ENCODE measurements around the gene PHLDB3.
"Not testable (repeated sequence)": the region's sequence is repeated elsewhere in the genome, so short reads cannot be mapped to it uniquely, and the experiment has no call there.

PHLDB3 gene

GRCh38 chr19:43526884-43527859 lies 22.6 kb upstream of the PHLDB3 start, which contains the start of gene ETHE1:
TSS of gene ETHE1 (minus strand) at chr19:43527201. CDS start at chr19:43527177, 24 bp downstream.
- DNase-seq, result peak; percentile 57

DNA sequence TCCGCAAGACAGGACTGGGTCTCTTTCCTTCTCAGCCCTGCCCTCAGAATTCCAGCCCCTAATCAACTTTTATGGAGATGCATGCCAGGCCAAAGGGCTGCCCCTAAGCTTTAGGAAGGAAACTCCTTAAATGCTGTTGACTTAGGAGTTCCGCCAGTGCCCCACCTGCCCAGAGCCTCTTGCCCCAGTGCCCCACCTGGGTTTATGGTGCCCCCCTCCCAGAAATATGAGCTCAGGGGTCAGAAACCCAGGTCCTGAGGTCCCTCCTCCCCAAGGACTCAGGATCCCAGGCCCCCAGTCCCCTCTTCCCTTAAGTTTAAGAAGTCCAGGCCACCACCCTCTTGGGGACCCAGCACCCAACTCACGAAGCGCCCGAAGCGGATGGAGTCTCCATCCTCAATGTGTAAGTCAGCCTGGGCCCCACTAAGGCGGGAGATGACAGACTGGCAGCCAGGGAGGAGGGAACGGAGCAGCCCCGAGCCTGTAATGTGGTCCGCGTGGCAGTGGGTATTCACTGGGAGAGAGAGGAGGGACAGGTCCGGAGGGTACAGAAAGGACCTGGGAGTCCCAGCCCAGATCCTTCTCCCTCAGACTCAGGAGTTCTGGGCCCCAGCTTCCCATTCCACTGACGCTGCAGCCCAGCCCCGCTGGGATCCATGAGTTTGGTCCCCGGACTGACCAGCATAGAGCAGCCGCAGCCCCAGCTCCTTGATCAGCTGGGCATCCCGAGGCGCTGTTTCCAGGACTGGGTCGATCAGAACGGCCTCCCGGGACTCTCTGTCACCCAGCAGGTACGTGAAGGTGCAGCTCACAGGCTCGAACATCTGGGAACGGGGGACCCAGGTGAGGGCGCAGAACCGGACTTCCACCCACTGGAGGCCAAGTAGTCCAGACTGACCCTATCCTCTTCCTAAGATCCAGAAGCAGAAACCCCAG lies 21.6 kb upstream of the PHLDB3 start:
- no peak for DNase-seq

GRCh38 chr19:43524922-43525835 lies 20.6 kb upstream of the PHLDB3 start:
- peak; percentile 27 for DNase-seq

- not testable (repeated sequence) for DNase-seq
These were observed 19.1 kb upstream of the PHLDB3 start for GRCh38 chr19:43523696-43524095.

DNA sequence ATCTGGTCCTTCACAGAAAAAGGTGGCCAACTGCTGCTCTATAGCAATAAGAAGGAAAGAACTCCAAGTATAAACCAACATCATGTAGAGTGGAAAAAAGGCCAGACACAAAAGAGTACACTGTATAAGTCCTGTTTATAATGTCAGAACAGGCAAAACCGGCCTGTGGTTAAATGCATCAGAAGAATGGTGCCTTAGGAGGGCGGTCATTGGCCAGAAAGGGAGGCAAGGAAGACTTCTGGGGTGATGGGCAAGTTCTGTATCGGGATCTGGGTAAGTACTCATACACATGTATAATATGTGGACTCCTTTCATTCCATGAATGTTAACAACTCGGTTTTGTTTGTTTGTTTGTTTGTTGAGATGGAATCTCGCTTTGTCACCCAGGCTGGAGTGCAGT lies 18.4 kb upstream of the PHLDB3 start:
- DNase-seq, result no peak

DNA sequence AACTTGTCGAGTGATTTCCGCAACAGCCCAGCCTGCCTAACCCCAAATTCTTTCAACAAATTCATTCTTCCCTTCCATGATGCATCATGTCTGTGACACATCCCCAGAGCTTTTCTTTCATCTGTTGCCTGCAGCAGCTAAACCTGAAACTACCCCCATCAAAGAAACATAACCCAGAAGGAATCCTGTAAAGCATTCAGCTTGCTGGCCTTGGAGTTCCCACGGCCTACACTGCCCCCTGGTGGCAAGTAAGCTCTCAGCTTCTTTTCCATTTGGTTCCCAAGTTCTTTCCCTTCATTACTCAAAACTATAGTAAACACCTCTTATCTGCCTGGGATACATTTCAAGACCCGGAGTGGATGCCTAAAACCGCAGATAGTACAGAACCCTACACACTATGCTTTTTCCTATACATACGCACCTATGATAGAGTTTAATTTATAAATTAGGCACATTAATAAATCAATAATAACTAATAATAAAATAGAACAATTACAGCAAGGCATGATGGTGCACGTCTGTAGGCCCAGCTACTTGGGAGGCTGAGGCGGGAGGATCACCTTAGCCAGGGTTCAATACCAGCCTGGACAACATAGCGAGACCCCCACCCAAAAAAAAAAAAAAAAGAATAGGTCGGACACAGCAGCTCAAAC lies 15.0 kb upstream of the PHLDB3 start:
- DNase-seq, result peak; percentile 95

DNA sequence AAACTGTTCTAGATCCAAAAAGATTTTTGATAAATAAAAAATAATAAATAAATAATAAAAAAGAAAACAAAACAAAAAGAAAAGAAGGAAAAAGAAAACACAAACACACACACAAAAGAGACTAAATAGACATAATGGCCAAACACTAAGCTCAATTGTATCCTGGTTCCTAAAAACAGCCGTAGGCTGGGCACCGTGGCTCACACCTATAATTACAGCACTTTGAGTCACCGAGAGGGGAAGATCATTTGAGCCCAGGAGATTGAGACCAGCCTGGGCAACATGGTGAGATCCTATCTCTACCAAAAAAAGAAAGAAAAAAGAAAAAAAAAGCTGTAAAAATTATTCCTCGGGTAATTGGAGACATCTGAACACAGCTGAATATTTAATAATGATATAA lies 13.5 kb upstream of the PHLDB3 start:
- DNase-seq, result no peak

- DNase-seq, result not testable (repeated sequence)
These were observed 7.9 kb upstream of the PHLDB3 start for GRCh38 chr19:43512399-43512798.

GRCh38 chr19:43511324-43511723 lies 6.8 kb upstream of the PHLDB3 start:
- no peak for DNase-seq

DNA sequence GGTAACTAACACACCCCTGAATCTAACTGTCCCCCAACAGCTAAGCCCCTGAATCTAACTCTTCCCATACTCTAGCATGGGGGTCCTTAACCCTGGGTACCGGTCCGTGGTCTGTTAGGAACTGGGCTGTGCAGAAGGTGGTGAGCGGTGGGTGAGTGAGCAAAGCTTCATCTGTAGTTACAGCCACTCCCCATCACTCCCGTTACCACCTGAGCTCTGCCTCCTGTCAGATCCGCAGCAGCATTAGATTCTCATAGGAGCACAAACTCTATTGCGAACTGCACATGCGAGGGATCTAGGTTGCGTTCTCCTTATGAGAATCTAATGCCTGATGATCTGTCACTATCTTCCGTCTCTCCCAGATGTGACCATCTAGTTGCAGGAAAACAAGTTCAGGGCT lies 6.2 kb upstream of the PHLDB3 start:
- DNase-seq, result no peak

GRCh38 chr19:43507880-43508279 lies 3.3 kb upstream of the PHLDB3 start:
- DNase-seq, result no peak

DNA sequence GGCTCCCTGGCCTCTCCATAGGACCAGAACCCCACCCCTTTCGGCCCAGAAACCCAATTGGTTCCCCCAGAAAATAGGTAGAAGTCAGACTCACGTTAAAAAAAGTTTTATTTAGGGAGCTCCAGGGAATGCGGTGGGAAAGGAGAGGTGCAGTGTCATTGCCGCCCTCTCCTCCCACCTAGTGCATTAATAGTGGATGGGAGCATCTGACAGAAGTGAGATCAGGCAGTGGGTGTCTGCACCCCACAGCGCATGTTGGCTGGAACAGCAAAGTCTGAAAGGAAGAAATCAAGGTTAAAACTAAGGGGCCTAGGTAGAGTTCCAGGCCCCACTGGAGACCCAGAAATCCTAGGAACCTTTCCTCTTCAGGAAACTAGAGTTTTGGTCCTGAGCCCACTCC lies 2.1 kb upstream of the PHLDB3 start:
- DNase-seq, result no peak

DNA sequence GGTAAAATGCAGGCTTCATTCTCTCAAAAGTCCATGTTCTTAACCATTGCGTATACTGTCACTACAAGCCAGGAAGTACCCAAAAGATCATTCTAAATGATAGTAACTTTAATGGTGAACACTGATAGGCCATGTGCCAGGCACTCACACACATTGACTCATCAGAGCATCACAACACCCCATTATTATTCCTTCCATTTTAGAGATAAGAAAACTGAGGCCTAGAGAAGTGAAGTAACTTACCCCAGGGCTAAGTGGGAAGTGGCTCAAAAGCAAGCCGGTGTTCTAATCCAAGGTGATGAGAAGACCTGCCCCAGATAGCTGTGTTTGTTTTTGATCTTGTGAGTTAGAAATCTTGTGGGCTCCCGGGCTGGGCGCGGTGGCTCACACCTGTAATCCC lies 1.4 kb upstream of the PHLDB3 start:
- no peak for DNase-seq

GRCh38 chr19:43505186-43505456 lies 575 bp upstream of the PHLDB3 start:
- DNase-seq, result no peak

DNA sequence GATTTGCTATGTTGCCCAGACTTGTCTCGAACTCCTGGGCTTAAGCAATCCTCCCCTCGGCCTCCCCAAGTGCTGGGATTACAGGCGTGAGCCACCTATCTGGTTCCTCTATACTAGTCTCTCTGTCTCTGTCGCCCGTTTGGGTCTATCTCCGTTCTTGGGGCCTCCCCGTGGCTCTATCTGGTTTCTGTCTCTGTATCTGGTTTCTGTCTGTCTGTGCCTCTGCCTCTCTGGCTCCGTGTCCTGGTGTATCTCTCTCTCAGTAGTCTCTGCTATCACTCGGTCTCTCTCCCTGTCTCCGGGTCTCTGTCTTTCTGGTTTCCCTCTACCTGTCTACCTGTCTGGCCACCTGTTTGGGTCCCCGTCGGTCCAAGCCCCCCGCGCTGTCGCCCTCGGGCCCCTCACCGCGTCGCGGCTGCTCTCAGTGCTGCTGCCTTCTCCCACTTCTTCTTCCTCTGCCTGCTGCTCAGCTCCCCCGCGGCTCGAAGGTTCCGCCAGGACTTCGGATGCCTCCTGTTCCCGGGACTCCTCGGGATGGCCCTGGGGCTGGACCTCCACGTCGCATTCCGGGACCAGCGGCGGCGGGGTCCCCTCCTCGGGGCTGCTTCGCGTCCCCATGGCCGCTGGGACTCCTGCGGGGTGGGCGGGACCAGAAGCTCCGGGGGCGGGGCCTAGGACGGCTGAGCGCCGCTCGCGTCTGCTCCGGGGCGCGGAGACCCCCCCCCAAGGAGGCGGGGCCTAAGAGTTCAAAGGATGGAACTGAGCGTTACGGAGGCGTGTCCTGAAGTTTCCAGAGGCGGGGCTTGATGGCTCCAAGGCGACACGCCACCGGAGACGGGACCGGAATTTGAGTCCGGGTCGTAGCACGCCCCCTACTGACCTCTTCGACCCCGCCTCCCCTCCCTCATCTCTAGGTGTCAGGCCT lies 783 bp downstream of the PHLDB3 start:
- DNase-seq, result peak; percentile 87

DNA sequence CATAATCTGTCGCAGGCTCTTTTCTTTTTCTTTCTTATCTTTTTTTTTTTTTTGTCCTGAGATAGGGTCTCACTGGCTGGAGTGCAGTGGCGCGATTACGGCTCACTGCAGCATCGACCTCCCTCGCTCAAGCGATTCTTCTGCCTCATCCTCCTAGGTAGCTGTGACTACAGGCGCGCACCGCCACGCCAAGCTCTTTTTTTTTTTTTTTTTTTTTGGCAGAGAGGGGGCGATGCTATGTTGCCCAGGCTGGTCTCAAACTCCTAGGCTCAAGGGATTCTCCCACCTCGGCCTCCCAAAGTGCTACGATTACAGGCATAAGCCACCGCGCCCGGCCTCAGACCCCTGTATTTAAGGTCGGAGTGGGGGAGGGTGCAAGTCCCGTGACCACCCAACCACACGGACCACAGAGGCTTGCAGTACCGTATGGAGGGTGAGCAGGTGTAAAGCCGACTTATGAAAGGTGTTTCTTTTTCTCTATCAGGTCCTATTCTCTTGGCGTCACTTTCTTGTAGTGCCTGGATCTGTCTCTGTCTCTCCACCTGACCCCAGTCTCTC lies 2.0 kb downstream of the PHLDB3 start:
- DNase-seq, result no peak

DNA sequence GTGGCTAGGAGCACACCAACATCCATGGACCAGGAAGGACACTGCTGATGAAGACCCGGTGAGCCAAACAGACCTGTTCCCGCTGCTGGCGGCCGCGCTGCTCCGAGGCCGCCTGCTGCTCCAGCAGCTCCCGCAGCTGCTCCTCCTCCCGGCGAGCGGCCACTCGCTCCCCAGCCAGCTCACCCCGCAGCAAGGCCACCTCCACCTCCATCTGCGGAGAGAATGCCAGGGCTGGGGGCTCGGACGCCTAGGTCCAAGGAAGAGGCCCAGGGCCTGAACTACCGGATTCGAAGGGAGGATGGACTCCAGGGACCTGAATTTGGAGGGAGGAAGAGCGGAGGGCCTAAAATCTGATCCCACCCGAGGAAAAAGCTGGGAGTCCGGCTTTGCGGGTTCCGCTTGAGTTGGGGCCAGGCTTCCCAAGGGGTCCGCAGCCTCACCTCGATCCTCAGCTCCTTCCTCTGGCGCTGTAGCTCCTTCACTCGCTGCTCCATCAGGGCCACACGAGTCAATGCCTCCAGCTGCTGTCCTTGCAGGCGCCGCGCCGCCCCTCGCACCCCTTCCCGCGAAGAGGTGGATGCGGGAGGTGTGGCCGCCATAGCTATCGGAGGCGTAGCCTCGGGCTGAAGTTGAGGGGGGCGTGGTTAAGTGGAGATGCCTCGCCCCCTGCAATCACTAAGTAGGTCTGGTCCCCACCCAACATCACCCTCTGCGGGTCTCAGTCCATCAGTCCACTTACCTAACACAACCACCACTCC lies 2.7 kb downstream of the PHLDB3 start:
- DNase-seq, result no peak

DNA sequence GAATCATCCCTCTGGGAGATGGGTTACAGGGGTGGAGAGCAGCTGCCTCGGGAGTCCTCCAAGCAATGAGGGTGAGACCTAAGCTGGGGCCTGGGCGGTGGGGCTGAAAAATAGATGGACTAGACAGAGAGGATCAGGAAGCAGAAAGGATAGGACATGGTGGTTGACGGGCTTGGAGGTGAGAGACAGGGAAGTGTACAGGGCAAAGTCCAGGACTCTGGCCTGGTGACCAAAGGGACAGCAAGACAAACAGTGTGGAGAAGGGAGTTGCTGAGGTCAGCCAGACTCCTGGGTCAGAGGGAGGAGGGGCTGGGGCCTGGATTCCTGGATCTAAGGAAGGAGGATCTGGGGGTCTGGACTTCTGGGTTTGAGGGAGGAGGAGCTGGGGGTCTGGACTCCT lies 5.5 kb downstream of the PHLDB3 start:
- no peak for DNase-seq

GRCh38 chr19:43498233-43498842 lies 6.2 kb downstream of the PHLDB3 start:
- DNase-seq, result no peak
